GM08714 (cell line): ENCODE results near the gene NPR2.

Experiments
- H3K4me3 ChIP-seq: fragments of 200-500 bp; sonication (Bioruptor generic); 2 replicates; pipeline ENCODE4 v1.5.1; 2014; ENCODE audit warnings: mild to moderate bottlenecking, low read length, inconsistent platforms
- ZNF274 ChIP-seq: IDR thresholded peaks from 2 replicates; pipeline ENCODE4 v1.6.1; 2012; ENCODE audit warnings: mild to moderate bottlenecking, low read depth, low read length

Gene NPR2

DNA sequence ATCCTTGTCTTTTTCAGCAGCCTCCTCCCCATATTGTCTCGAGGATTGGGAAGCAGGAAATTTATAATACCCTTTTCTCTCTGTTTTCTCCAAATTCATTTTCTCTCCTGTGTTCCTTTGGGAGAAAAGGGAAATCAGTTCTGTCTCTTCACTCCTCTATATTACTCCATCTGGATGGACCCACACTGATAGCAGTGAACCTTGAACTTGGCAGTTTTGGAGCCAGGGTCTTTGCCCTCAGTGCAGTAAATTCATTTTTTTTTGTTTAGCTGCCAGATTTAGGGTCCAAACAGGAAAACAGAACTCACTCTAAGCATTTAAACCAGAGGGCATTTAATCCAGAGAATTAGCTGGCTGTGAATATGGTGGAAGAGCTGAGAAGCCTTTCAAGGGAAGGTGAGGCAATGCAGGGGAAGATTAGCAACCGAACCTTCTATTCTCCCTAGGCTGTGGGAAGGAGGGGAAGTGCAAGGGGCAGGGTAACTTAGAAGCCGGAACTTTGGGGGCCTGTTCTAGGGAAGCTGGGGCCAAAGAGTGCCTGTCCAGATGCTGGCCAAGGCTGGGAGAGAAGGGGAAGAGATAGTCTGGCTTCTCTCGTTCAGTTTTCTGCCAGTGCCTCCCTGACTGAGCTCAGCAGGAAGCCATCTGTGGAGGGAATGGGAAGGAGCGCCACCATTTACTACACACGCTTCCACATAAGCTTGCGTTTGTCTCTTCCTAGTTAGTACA, 16.3 kb upstream of the NPR2 start:
- TF ChIP-seq ZNF274: no peak
- H3K4me3 ChIP-seq: no peak overlapping the region

DNA sequence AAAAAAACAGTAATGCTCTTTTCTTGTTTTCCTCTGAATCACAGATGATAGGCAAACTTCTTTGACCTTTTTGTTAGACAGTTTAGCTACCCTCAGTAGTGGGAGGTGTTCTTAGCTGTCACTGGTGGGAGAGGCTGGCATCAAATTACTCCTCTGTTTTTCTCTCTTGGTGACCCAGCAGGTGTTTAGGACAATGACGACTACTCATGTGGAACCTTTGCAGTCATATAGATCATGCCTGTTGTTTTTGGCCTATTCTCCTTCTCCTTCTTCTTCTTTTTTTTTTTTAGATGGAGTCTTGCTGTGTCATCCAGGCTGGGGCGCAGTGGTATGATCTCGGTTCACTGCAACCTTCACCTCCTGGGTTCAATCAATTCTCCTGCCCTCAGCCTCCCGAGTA, 15.4 kb upstream of the NPR2 start:
- H3K4me3 ChIP-seq: no peak overlapping the region
- no peak for TF ChIP-seq ZNF274

DNA sequence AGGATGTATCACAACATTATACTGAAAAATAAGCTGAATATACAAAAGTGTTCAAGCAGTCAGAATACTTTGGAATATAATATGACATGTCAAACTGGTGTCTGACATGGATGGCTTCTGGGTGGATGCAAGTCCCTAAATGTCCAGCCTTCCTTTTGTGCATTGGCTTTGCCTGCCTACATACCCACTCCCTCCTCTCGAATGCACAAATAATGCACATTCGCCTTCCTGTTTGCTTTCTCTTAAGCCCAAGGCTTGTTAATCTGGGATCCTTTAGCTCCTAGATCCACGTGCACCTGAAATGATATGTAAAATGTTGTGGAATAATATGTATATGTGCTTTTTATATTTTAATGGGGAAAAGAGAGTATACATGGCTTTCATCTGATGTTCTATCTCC, 12.9 kb upstream of the NPR2 start:
- H3K4me3 ChIP-seq: no peak overlapping the region
- TF ChIP-seq ZNF274: no peak

DNA sequence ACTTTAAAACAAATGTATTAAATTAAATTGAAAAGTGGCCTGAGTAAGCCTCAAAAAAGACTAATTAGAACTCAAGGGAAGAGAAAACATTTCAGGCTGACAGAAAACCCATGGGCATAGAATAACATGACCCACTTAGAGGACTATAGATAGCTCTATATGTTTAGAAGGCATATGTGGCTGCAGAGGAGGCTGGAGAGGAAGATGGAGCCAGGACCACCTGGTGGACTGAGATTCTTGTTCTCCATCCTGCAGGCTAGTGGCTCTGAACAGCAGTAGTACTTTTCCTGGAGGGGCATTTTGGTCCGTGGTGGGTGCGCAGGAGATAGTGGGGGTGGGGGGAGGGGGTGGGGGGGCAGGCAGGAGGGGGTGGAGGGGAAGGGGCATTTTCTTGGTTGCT, 10.3 kb upstream of the NPR2 start:
- no peak overlapping the region for H3K4me3 ChIP-seq
- TF ChIP-seq ZNF274: no peak

DNA sequence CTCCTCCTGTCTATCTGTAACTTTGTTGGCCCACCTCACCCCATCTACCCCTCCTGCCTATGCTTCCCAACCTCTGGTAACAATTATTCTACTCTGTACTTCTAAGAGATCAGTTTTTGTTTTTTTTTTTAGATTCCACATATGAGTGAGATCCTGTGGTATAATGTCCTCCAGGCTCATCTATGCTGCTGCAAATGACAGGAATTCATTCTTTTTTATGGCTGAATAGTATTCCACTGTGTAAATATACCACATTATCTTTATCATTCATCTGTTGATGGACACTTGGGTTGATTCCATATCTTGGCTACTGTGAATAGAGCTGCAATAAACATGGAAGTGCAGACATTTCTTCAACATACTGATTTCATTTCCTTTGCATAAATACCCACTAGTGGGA, 8.0 kb upstream of the NPR2 start:
- H3K4me3 ChIP-seq: no peak overlapping the region
- TF ChIP-seq ZNF274: no peak

DNA sequence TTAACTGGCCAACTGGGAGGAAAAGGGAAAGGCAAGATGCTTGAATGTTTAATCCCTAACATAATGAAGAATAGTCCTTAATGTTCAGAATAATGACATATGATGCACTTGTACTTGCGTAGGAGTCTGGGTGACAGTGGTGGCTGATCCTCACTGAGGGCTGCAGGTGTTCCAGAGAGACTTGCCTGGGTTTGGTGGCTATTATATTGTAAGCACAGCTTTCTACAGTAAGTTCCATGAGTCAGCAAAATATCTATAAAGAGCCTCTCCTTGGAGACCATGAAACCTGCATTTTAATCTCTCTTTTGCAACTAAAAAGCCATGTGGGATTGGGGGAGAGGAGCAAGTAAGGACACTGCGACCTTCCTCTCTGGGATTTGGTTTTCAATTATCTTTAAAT, 1.9 kb upstream of the NPR2 start:
- no peak for TF ChIP-seq ZNF274
- no peak overlapping the region for H3K4me3 ChIP-seq

DNA sequence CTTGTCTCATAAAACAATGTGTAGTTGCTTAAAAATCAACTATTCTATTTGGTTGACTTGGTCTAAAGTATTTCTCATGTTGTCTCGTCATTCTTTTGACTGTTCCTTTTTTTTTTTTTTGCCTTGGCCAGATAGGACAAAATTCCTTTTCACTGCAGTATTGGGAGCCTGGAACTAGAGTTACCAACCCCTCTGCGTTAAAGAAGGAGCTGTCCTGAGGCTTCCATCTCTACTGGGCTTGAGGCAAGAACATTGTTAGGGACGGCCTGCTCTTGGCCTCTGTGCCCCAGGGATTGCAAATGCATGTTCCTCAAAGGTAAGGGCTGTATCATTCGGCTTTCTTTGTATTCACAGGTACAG, 1.4 kb upstream of the NPR2 start:
- no peak overlapping the region for H3K4me3 ChIP-seq
- TF ChIP-seq ZNF274: no peak

DNA sequence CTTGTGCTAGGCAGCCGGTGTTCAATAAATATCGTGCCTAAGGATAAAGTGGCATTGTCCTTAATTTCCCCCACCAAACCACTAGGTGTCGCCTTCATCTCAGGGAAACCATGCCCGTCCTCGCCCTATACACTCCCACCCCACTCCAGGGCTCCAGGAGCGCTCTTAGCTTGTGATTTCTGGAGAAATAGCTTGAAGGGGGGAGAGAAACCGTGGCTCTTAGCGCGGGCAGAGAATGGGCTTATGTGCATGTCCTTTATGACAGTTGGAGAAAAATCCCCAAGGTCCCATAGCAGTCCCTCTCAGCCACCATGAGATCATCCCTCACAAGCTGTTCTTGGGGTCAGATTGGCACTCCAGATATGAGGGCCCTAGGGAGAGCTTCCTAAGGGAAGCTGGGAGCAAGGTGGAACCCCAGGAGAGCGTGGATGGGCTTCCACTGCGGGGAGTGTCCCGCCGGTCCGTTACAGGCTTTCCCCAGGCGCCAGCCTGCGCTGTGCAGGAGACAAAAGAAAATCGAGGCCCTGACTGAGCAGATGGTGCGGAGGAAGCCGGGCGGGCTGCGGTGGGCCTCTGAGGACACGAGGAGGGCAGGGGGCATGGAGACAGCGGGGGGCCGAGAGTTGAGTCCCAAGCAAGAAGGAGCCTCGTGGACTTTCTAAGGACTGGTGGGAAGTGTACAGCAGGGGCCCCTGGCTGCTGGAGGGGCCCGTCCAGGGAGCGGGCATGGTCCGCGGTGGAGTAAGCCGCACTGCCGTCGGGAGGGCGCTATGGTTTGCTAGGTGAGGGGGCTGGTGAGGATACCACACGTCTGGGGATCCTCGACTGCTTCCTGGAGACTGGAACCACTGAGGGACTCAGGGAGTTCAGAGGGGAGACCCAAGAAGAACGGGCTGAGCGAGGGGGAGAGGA, 750 bp upstream of the NPR2 start:
- H3K4me3 ChIP-seq: no peak overlapping the region
- no peak for TF ChIP-seq ZNF274

DNA sequence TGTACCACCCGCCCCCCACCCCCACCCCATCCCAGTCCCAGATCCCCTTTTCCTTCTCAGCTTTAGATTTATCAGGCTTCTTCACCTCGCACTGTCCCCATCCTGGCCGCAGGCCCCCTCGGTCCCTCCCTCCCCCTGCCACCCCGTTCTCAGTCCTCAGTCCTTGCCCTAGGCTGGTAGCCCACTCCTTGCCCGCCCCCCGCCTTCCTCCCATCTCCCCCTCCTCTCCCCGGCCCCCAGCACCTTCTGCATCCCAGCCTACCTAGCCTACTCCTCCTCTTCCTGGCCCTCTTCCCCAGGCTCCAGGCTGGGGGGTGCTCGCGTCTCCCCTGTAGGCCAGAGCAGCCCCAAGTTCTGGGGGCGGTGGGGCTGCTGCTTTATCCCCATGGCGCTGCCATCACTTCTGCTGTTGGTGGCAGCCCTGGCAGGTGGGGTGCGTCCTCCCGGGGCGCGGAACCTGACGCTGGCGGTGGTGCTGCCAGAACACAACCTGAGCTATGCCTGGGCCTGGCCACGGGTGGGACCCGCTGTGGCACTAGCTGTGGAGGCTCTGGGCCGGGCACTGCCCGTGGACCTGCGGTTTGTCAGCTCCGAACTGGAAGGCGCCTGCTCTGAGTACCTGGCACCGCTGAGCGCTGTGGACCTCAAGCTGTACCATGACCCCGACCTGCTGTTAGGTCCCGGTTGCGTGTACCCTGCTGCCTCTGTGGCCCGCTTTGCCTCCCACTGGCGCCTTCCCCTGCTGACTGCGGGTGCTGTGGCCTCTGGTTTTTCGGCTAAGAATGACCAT, 828 bp downstream of the NPR2 start:
- H3K4me3 ChIP-seq: no peak overlapping the region
- no peak for TF ChIP-seq ZNF274

DNA sequence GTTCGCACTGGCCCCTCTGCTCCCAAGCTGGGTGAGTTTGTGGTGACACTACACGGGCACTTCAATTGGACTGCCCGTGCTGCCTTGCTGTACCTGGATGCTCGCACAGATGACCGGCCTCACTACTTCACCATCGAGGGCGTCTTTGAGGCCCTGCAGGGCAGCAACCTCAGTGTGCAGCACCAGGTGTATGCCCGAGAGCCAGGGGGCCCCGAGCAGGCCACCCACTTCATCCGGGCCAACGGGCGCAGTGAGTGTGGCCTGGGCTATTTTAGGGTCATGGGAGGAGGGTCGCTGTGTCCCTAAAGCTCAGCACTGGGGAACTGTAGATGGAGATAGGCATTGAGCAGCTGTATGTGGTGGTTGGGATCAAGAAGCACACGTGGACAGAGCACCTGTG, 1.4 kb downstream of the NPR2 start:
- H3K4me3 ChIP-seq: no peak overlapping the region
- no peak for TF ChIP-seq ZNF274

DNA sequence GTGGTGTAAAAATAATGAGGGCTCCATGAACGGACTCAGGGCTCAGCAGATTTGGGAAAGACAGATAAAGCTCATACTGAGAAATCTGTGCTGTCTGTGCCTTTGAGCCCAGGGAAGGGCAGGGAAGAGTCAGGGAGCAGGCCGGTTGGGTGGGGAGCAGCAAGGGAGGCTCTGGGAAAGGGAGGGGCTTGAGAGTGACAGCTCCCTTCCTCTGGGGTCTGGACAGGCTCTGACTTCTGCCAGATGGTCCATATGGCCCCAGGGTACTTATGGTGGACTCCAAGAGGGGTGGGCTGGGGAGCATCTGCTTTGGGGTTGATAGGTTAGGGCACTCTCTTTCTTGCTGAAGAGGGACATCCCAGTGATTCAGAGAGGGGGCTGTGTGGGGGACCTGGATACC, 2.1 kb downstream of the NPR2 start:
- TF ChIP-seq ZNF274: no peak
- no peak overlapping the region for H3K4me3 ChIP-seq

DNA sequence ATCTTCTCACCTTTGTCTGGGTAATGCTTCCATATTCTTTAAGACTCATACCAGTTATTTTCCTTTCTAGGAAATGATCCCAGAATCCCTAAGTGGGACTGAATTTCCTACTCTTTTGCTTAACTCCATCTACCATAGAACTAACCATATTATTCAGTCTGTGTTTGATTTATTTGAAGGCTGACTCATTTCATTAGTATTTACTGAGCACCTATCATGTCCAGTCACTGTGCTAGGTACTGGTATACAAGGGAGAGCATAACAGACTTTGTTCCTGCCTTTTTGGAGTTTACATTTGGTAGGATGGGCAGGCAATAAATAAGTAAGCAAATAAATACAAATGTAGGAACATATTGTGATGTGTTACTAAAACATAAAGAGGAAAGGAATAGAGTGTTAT, 4.3 kb downstream of the NPR2 start:
- TF ChIP-seq ZNF274: no peak
- H3K4me3 ChIP-seq: no peak overlapping the region

DNA sequence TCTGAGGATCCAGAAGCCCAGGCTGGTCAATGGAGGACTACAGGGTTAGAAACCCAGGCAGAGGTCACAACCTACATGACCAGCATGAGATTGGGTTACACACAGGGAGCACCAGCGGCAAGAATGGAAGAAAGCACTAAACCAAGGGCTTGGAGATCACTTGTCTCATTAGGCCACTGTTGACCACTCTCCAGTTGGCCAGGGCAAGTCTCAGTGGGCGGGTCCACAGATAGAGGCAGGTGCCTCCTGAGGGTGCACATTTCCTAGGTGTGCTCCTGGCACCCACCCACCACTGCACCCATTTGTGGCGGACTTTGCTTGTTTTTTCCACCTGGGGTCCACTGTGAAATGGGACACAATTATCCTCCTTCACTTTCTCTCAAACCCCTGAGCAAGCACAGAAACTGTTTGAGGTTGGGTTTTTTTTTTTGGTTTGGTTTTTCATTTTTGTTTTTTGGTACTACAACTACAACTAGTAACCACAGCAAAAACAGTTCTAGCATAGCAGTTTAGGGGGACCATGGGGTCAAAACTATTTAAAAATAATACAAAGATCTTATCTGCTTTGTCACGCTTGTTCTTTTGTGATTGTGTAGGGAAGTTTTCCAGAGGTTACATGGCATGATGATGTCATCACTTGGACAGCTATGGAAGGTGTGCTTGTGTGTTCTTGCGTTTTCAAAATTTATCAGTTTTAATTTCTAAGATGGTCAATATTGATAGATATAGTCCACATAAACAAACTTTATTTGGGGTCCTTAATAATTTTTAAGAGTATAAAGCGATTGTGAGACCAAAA, 6.1 kb downstream of the NPR2 start:
- no peak for TF ChIP-seq ZNF274
- H3K4me3 ChIP-seq: no peak overlapping the region
